Right lobe of liver (tissue), 4 donors: Measurements from ENCODE around the gene AVL9.
"Not testable (repeated sequence)": the region's sequence is repeated elsewhere in the genome, so short reads cannot be mapped to it uniquely, and the experiment has no call there.

Experiments used
- CTCF ChIP-seq, 4 donors: fragments of 200-600 bp in 3 of 4; fragments of 450-650 bp in 1 of 4; IDR thresholded peaks; one replicate each; pipeline versions ENCODE4 v1.5.1 to v1.8.0; 2016 to 2022; ENCODE audit warnings: antibody characterized with exemption in 4 of 4, mild to moderate bottlenecking in 2 of 4
- POLR2A ChIP-seq: fragments of 450-650 bp; IDR thresholded peaks from one replicate; pipeline ENCODE4 v1.6.1; 2017; ENCODE audit warnings: antibody characterized with exemption, mild to moderate bottlenecking
- donor health status: DM: no; HTN: no; CAD: no.
- donor health status: DM: no; HTN: no; CAD: no.
- donor health status: DM: no; HTN: yes; CAD: no.

- TF ChIP-seq CTCF (IDR thresholded peaks at IDR 0.05); POLR2A: not testable (repeated sequence)
Observed at GRCh38 chr7:32603492-32603891, 108.2 kb downstream of the AVL9 start.
